ENCODE results near the gene TRIM41.

TRIM41 gene

DNA sequence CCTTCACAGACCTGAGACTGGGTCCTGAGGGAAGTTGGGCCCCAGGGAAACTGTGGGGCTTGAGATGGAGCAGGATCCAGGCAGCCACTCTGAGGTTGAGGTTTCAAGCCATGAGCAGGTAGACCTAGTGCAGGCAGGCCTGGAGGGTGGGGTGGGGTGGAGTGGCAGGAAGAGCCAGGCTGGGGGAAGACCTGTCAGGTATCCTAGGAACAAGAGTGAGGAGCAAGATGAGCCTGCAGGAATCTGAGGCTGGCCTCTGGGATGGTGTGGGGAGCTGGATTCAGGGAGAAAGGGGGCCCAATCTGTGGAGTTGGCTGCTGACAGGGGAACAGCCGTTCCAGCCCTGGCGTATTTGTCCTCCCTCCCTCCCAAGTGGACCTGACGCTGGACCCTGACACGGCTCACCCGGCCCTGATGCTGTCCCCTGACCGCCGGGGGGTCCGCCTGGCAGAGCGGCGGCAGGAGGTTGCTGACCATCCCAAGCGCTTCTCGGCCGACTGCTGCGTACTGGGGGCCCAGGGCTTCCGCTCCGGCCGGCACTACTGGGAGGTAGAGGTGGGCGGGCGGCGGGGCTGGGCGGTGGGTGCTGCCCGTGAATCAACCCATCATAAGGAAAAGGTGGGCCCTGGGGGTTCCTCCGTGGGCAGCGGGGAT is 10.8 kb downstream of the TRIM41 start:
- TF ChIP-seq, protein P1, sequence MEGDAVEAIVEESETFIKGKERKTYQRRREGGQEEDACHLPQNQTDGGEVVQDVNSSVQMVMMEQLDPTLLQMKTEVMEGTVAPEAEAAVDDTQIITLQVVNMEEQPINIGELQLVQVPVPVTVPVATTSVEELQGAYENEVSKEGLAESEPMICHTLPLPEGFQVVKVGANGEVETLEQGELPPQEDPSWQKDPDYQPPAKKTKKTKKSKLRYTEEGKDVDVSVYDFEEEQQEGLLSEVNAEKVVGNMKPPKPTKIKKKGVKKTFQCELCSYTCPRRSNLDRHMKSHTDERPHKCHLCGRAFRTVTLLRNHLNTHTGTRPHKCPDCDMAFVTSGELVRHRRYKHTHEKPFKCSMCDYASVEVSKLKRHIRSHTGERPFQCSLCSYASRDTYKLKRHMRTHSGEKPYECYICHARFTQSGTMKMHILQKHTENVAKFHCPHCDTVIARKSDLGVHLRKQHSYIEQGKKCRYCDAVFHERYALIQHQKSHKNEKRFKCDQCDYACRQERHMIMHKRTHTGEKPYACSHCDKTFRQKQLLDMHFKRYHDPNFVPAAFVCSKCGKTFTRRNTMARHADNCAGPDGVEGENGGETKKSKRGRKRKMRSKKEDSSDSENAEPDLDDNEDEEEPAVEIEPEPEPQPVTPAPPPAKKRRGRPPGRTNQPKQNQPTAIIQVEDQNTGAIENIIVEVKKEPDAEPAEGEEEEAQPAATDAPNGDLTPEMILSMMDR (IDR thresholded peaks at IDR 0.05; ENCODE audit: insufficient read depth, low read length, missing control alignments) = no peak
- CTCF ChIA-PET = no interaction called here
- no peak overlapping the region for H3K4me3 ChIP-seq (ENCODE audit: low read depth, low read length)
- POLR2A ChIA-PET = interaction anchor here (1.5 to 3.4 kb wide), 3 partner anchors 9 to 13 kb away, joined by 4 to 40 read pairs (median 8); partner anchors contain the start of genes RACK1 and TRIM41
- no peak for DNase-seq (ENCODE audit: low read depth, low spot score)

DNA sequence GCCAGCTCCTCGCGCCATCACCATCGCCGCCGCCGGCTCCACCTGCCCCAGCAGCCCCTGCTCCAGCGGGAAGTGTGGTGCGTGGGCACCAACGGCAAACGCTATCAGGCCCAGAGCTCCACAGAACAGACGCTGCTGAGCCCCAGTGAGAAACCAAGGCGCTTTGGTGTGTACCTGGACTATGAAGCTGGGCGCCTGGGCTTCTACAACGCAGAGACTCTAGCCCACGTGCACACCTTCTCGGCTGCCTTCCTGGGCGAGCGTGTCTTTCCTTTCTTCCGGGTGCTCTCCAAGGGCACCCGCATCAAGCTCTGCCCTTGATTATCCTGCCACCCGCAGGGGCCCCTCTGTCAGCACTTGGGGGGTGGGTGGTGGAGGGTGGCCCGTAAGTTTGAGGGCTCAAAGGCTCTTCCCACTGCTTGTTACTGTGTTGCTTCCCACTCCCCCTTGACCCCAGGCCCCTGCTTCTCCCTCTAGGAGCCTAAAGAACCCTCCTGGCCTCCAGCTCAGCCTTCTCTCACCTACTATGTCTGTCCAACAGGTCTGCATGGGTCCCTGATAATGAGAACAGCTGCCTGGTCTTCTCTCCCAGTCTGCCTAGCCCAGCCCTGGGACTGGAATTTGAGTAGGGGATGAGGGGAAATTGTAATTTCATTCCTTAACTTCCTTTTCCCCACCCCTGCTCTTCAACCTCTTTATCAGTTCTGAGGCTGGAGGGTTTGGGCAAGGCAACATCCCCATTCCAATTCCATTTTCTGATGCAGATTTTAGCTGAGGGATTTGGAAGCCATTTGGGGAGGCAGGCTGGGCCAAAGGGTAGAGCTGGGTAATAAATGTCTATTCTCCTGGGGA is 11.6 kb downstream of the TRIM41 start:
- ChIA-PET CTCF (no interaction called here), POLR2A (interaction anchor here (0.9 to 3.4 kb wide), 5 partner anchors 9 to 43 kb away, joined by 3 to 40 read pairs (median 6); partner anchors contain the start of genes RACK1 and TRIM41)
- no peak overlapping the region for H3K4me3 ChIP-seq (ENCODE audit: low read depth, low read length)
- DNase-seq (ENCODE audit: low read depth, low spot score) = no peak
- TF ChIP-seq, protein P1 (IDR thresholded peaks at IDR 0.05; ENCODE audit: insufficient read depth, low read length, missing control alignments) = no peak

DNA sequence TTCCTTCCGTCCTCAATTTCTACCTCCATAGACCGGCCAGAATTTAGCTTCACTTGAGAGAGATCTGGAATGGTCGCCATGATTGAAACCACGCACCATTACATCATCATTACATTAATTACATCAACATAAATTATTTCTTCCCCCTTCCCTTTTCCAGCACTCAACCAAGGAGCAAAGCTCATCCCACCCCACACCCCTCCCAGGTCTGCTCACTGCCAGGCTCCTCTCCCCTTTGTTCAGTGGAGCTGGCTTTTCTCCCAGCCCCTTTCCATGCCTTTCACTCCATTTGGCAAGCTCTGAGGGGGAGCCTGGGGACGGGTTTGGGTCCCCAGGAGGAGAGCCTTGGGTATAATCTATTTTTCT is 12.2 kb downstream of the TRIM41 start:
- ChIA-PET POLR2A (interaction anchor here (0.9 to 3.4 kb wide), 5 partner anchors 9 to 44 kb away, joined by 3 to 40 read pairs (median 6); partner anchors contain the start of genes RACK1 and TRIM41), CTCF (no interaction called here)
- H3K4me3 ChIP-seq (ENCODE audit: low read depth, low read length) = no peak overlapping the region
- no peak for DNase-seq (ENCODE audit: low read depth, low spot score)
- TF ChIP-seq, protein P1 (IDR thresholded peaks at IDR 0.05; ENCODE audit: insufficient read depth, low read length, missing control alignments) = no peak

DNA sequence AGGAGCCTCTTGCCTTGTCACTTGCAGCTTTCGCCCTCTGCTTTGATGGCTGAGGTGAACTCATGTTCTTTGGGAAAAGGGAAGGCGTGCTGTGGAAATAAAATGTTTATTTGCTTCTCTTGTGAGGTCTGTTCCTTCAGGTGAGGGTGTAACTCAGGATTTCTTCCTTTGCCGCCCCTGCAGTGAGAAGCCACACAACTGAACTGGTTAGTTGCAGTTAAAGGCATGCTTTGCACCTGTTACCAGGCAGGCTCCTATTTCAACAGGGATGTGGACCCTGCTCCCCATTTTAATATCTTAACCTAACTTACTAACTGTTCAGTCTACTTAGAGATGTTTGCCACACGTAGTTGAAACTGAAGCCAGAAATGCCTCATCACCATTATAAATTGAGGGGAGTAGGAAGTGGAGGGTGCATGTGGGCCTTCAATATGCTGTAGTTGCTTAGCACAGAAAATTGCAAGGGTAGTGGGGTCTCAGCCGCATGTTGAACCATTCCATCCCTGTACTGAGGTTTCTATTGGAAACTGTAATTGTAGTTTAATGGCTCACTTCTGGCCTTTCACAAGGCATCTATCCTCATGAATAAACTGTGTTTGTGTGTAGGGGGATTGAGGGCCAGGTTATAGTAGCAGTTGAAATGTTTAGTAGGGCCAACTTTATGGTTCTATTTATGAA is 12.7 kb downstream of the TRIM41 start:
- TF ChIP-seq, protein P1 (IDR thresholded peaks at IDR 0.05; ENCODE audit: insufficient read depth, low read length, missing control alignments) = no peak
- ChIA-PET POLR2A (interaction anchor here (0.9 to 3.4 kb wide), 4 partner anchors 8 to 44 kb away, joined by 3 to 40 read pairs (median 7); partner anchors contain the start of genes RACK1 and TRIM41), CTCF (no interaction called here)
- DNase-seq (ENCODE audit: low read depth, low spot score) = no peak
- H3K4me3 ChIP-seq (ENCODE audit: low read depth, low read length) = no peak overlapping the region

DNA sequence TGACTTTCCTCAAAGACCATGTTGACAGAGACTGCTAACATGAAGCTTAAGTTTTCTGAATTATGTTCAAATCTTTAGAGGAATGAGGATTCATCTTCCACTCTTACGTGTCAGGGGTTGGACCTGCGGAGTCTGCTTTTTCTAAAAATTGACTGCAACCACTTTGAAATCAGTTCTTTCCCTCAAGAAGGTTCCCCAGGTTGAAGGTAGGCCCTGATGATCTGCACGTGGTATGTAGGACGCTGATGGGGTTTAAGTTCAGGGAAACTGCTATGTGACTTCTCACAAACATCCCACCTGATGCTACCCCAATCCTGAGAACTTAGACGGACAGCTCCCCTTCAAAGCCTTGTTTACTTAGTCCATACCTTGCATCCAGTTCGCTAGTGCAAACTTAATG is 13.4 kb downstream of the TRIM41 start:
- DNase-seq (ENCODE audit: low read depth, low spot score) = no peak
- H3K4me3 ChIP-seq (ENCODE audit: low read depth, low read length) = no peak overlapping the region
- CTCF ChIA-PET = no interaction called here
- POLR2A ChIA-PET = interaction anchor here (3.4 kb wide), 1 partner anchor 12 kb away, joined by 40 read pairs; the partner anchor contains the start of gene TRIM41
- TF ChIP-seq, protein P1 (IDR thresholded peaks at IDR 0.05; ENCODE audit: insufficient read depth, low read length, missing control alignments) = no peak

Data from AG04449 (cell line).